Measurements from ENCODE around the gene SRSF8. TPM values are rescaled to one million over a fixed set of nuclear protein-coding genes. Genes with fewer than 3 reads are reported as not detected.
A peak's percentile ranks its signal among the peaks of the same experiment; 100 is the strongest.

SRSF8 gene
- total and polyA plus RNA-seq, 2 donors (not counting 1 experiment from before 2014, with no cell fraction given), result 44.4 to 69.5 TPM

DNA sequence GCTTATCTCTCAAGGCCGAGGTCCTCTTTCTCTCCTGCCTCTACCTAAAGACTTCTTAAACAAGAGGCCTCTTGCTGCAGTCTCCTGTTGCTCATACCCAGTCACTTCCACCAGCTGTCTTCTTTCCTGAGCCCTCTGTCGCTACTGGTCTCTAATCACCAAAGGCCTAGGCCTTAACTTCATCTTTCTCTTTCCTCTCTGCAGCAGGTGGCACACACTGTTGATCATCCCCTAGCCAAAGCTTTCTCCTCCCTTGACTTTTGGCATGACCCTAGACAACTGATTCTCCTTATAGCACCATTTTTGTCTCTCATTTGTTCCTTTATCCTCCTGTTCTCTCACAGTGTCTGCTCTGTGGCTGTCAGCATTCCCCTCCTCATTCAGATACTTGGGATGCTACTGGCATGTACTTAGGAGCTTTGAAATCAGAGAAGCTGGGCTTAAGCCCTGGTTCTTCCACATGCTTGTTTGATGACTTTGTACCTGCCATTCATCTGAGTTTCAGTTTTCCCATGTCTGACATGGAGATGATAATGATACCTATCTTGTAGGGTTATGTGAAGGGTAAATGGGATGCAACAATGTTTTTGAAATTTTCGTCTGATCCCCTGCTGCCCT is 45.3 kb downstream of the SRSF8 start:
- peaks cover 0 to 22% of the 10 kb centered on the region in 2 experiments for H3K36me3 ChIP-seq (replicated peaks in 1 of 2; ENCODE audit: control extremely low read depth in 1 of 2, control insufficient read depth in 1 of 2, extremely low read depth in 1 of 2, insufficient read depth in 2 of 2, low read length in 1 of 2)
- ChIA-PET POLR2A (no interaction called here), CTCF (interaction anchor here (1.0 to 1.3 kb wide), 2 partner anchors 21 to 42 kb away, joined by 3 read pairs; no protein-coding TSS in a partner anchor)
- no peak overlapping the region for H2AFZ ChIP-seq (ENCODE audit: insufficient read depth, low read depth, low read length, poor library complexity, severe bottlenecking)
- no peak for TF ChIP-seq EZH2 (IDR thresholded peaks at IDR 0.05; ENCODE audit: borderline replicate concordance, insufficient read depth, low read depth, low read length, poor library complexity, severe bottlenecking)
- TF ChIP-seq, protein P1, sequence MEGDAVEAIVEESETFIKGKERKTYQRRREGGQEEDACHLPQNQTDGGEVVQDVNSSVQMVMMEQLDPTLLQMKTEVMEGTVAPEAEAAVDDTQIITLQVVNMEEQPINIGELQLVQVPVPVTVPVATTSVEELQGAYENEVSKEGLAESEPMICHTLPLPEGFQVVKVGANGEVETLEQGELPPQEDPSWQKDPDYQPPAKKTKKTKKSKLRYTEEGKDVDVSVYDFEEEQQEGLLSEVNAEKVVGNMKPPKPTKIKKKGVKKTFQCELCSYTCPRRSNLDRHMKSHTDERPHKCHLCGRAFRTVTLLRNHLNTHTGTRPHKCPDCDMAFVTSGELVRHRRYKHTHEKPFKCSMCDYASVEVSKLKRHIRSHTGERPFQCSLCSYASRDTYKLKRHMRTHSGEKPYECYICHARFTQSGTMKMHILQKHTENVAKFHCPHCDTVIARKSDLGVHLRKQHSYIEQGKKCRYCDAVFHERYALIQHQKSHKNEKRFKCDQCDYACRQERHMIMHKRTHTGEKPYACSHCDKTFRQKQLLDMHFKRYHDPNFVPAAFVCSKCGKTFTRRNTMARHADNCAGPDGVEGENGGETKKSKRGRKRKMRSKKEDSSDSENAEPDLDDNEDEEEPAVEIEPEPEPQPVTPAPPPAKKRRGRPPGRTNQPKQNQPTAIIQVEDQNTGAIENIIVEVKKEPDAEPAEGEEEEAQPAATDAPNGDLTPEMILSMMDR (IDR thresholded peaks at IDR 0.05), result no peak
- H4K20me1 ChIP-seq (ENCODE audit: control insufficient read depth, insufficient read depth, low read length, poor library complexity, severe bottlenecking), result peaks cover 21% of the 10 kb centered on the region
- intact Hi-C loops (cut with micrococcal nuclease), result no loop called here
- no peaks in the 10 kb centered on the region for H3K9me3 Mint-ChIP-seq (ENCODE audit: insufficient read depth)
- no peak overlapping the region for H3K4me2 ChIP-seq (replicated peaks; ENCODE audit: low read depth, low read length, poor library complexity, severe bottlenecking)
- H3K4me3 Mint-ChIP-seq, result no peak overlapping the region
- peaks cover 0 to 2% (median 1%) of the 10 kb centered on the region in 3 donors for H3K9me3 ChIP-seq (ENCODE audit: control extremely low read depth in 1 of 3, control insufficient read depth in 2 of 3, insufficient read depth in 1 of 3, low read length in 2 of 3)
- H3K4me1 Mint-ChIP-seq, result peaks cover 43% of the 10 kb centered on the region
- WGBS (ENCODE audit: insufficient coverage), result 81% methylated on average over 3 of the region's 3 CpGs
- H3K4me1 ChIP-seq (ENCODE audit: control insufficient read depth in 2 of 2, insufficient read depth in 2 of 2, low read length in 2 of 2), result peaks cover 28 to 30% of the 10 kb centered on the region in 2 donors
- no peak overlapping the region for H3K9ac ChIP-seq (ENCODE audit: low read length)
- H3K27me3 Mint-ChIP-seq, result no peaks in the 10 kb centered on the region
- no peak for DNase-seq
- no peak overlapping the region for H3K27ac ChIP-seq (ENCODE audit: low read length in 2 of 2)
- no peaks in the 10 kb centered on the region for H3K27me3 ChIP-seq (replicated peaks in 1 of 4; ENCODE audit: control extremely low read depth in 1 of 4, control insufficient read depth in 3 of 4, insufficient read depth in 4 of 4, low read length in 3 of 4)
- H3K27ac Mint-ChIP-seq, result peak overlapping the region; percentile 22
- H3K4me3 ChIP-seq (ENCODE audit: control extremely low read depth in 1 of 5, extremely low read depth in 1 of 5, insufficient read depth in 1 of 5, low read depth in 2 of 5, low read length in 4 of 5), result no peak overlapping the region
- H3K79me2 ChIP-seq (ENCODE audit: control insufficient read depth, insufficient read depth, low read length), result peaks cover 77% of the 10 kb centered on the region
- no peak for ATAC-seq (ENCODE audit: low read depth)

DNA sequence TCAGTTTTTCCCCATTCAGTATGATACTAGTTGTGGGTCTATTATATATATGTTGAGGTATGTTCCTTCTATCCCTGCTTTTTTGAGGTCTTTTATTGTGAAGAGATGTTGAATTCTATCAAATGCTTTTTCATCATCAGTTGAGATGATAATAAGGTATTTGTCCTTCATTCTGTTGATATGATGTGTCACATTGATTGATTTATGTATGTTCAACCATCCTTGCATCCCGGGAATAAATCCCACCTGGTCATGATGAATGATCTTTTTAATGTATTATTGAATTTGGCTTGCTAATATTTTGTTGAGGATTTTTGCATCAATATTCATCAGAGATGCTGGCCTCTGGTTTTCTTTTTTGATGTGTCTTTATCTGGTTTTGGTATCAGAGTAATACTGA is 48.9 kb downstream of the SRSF8 start:
- Mint-ChIP-seq H3K27me3 (no peaks in the 10 kb centered on the region), H3K27ac (no peak overlapping the region), H3K4me3 (no peak overlapping the region), H3K4me1 (peaks cover 24% of the 10 kb centered on the region), H3K9me3 (ENCODE audit: insufficient read depth) (no peaks in the 10 kb centered on the region)
- intact Hi-C loops (cut with micrococcal nuclease), result no loop called here
- H3K27ac ChIP-seq (ENCODE audit: low read length in 2 of 2), result no peak overlapping the region
- no peak overlapping the region for H2AFZ ChIP-seq (ENCODE audit: insufficient read depth, low read depth, low read length, poor library complexity, severe bottlenecking)
- H3K9ac ChIP-seq (ENCODE audit: low read length), result no peak overlapping the region
- peaks cover 0 to 4% (median 1%) of the 10 kb centered on the region in 3 donors for H3K9me3 ChIP-seq (ENCODE audit: control extremely low read depth in 1 of 3, control insufficient read depth in 2 of 3, insufficient read depth in 1 of 3, low read length in 2 of 3)
- TF ChIP-seq, protein P1 (IDR thresholded peaks at IDR 0.05), result no peak
- TF ChIP-seq EZH2 (IDR thresholded peaks at IDR 0.05; ENCODE audit: borderline replicate concordance, insufficient read depth, low read depth, low read length, poor library complexity, severe bottlenecking), result no peak
- H3K79me2 ChIP-seq (ENCODE audit: control insufficient read depth, insufficient read depth, low read length), result peaks cover 96% of the 10 kb centered on the region
- no peak overlapping the region for H3K4me3 ChIP-seq (ENCODE audit: control extremely low read depth in 1 of 5, extremely low read depth in 1 of 5, insufficient read depth in 1 of 5, low read depth in 2 of 5, low read length in 4 of 5)
- H4K20me1 ChIP-seq (ENCODE audit: control insufficient read depth, insufficient read depth, low read length, poor library complexity, severe bottlenecking), result peaks cover 34% of the 10 kb centered on the region
- peaks cover 3 to 4% of the 10 kb centered on the region in 2 experiments for H3K36me3 ChIP-seq (replicated peaks in 1 of 2; ENCODE audit: control extremely low read depth in 1 of 2, control insufficient read depth in 1 of 2, extremely low read depth in 1 of 2, insufficient read depth in 2 of 2, low read length in 1 of 2)
- ATAC-seq (ENCODE audit: low read depth), result no peak
- CTCF ChIA-PET, result no interaction called here
- no peak for DNase-seq
- H3K4me1 ChIP-seq (ENCODE audit: control insufficient read depth in 2 of 2, insufficient read depth in 2 of 2, low read length in 2 of 2), result no peaks in the 10 kb centered on the region
- POLR2A ChIA-PET, result no interaction called here
- no peaks in the 10 kb centered on the region for H3K27me3 ChIP-seq (replicated peaks in 1 of 4; ENCODE audit: control extremely low read depth in 1 of 4, control insufficient read depth in 3 of 4, insufficient read depth in 4 of 4, low read length in 3 of 4)
- WGBS (ENCODE audit: insufficient coverage), result no CpG with 5 or more reads among the region's 1 CpG
- no peak overlapping the region for H3K4me2 ChIP-seq (replicated peaks; ENCODE audit: low read depth, low read length, poor library complexity, severe bottlenecking)

Measured in B cell (primary cell).